Measurements from ENCODE around the gene PGAP6. TPM values are rescaled to one million over a fixed set of nuclear protein-coding genes. Genes with fewer than 3 reads are reported as not detected.
A peak's percentile ranks its signal among the peaks of the same experiment; 100 is the strongest.

Gene PGAP6
- total and polyA plus RNA-seq, 9 of the 15 experiments (the other 6 are each of a cell fraction or from before 2014, with no cell fraction given), result 0.45 to 50.2 (median 39.3) TPM

- no peaks in the 10 kb centered on the region for H3K79me2 ChIP-seq (ENCODE audit: control insufficient read depth, insufficient read depth, low read length)
- H3K4me2 ChIP-seq (ENCODE audit: insufficient read depth, low read length), result no peak overlapping the region
- FAIRE-seq, result no peak
- no peak for TF ChIP-seq MAX (CRISPR knock-in tag; IDR thresholded peaks at IDR 0.05)
- 0 out of 2 replicates have a peak, but pooled peaks have one; percentile 27 for TF ChIP-seq ZNF263 (CRISPR knock-in tag; IDR thresholded peaks at IDR 0.05; ENCODE audit: borderline replicate concordance)
- peak; percentile 37 for TF ChIP-seq PCBP1 (IDR thresholded peaks at IDR 0.05; ENCODE audit: low read depth, low read length, poor library complexity, severe bottlenecking)
- BruUV-seq (replicated peaks), result TSS peak; percentile 61
- ATAC-seq, result no peak
- in situ Hi-C loops (cut with MboI), result no loop called here
- H3K9me1 ChIP-seq (ENCODE audit: control insufficient read depth, insufficient read depth, low read length), result no peaks in the 10 kb centered on the region
- intact Hi-C loops (cut with micrococcal nuclease), result no loop called here
- peaks cover 0 to 41% of the 10 kb centered on the region in 2 experiments; a peak in 2 of 5 replicates for H3K4me1 ChIP-seq (replicated peaks in 1 of 2; ENCODE audit: control insufficient read depth in 2 of 2, insufficient read depth in 2 of 2, low read length in 2 of 2)
- H3K9me3 ChIP-seq (replicated peaks; ENCODE audit: control insufficient read depth, insufficient read depth, low read depth, low read length), result no peaks in the 10 kb centered on the region
- peak in 1 of 4 experiments; percentile 4 for DNase-seq (ENCODE audit: extremely low read depth in 1 of 4, low spot score in 3 of 4)
- H3K4me3 ChIP-seq, result no peak overlapping the region
- peak overlapping the region in 1 of 2 experiments; percentile 45; a peak in 1 of 4 replicates for H3K9ac ChIP-seq (ENCODE audit: insufficient read depth in 1 of 2, low read depth in 2 of 2, low read length in 2 of 2)
- H3K27ac ChIP-seq (ENCODE audit: extremely low read depth, low read depth, low read length), result no peak overlapping the region
- 86% methylated on average over 17 of the region's 26 CpGs for WGBS (ENCODE audit: insufficient coverage, low coverage, missing lambda C conversion rate)
- ChIA-PET CTCF (ENCODE audit: low intra/inter-chr PET ratio) (no interaction called here), POLR2A (interaction anchor here (0.7 to 1.1 kb wide), 3 partner anchors 9 to 101 kb away, joined by 3 to 4 read pairs (median 3); no protein-coding TSS in a partner anchor)
- H3K36me3 ChIP-seq (ENCODE audit: control insufficient read depth, insufficient read depth, low read length), result peaks cover 8% of the 10 kb centered on the region; the same call in 1 of the 3 replicates
- no peaks in the 10 kb centered on the region for H4K20me1 ChIP-seq (replicated peaks; ENCODE audit: control insufficient read depth, insufficient read depth, low read length)
- H3K27me3 ChIP-seq (ENCODE audit: control insufficient read depth in 2 of 2, insufficient read depth in 2 of 2, low read length in 2 of 2), result no peaks in the 10 kb centered on the region
- H2AFZ ChIP-seq (ENCODE audit: low read depth, low read length), result no peak overlapping the region
These were observed 29.9 kb upstream of the PGAP6 start for GRCh38 chr16:411576-412265.

Data from K562 (cell line).